ENCODE results near the gene LITAF. TPM values are rescaled to one million over a fixed set of nuclear protein-coding genes. Genes with fewer than 3 reads are reported as not detected.

LITAF gene
- total RNA-seq, 1 donor from 2014 or later: 281 TPM

DNA sequence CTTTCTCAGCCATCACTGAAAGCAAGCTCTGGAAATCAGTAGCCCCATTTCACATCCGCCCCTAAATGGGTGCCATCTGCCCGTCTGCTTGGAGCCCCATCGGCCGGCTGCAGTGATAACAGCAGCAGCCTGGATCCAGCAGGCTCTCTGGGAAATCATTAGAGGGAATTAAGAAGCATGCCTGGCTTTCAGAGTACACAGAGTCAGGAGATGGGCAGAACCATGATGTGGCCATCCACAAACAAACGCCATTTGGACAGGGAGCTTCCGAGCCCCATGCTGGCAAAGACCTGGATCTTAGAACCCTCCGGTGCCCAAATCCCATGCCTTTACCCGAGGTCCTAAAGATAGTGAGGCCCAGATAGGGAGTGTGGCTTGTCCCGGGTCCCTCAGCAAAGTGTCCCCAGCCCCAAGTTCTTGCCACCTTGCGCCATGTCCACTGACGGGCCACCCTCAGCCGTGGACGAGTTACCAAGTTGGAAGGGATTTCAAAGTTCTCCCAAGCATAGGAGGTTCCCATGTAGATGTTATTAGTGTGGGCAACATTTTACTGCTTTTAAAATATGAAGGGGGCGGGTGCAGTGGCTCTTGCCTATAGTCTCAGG, 1.0 kb upstream of the LITAF start:
- H3K27ac ChIP-seq: peak overlapping the region; percentile 91
- H3K4me1 ChIP-seq: peaks cover 41% of the 10 kb centered on the region
- DNase-seq: peak; percentile 29
- peak overlapping the region; percentile 69 for H3K4me3 ChIP-seq
- no peak for ATAC-seq
- TF ChIP-seq, protein P1, sequence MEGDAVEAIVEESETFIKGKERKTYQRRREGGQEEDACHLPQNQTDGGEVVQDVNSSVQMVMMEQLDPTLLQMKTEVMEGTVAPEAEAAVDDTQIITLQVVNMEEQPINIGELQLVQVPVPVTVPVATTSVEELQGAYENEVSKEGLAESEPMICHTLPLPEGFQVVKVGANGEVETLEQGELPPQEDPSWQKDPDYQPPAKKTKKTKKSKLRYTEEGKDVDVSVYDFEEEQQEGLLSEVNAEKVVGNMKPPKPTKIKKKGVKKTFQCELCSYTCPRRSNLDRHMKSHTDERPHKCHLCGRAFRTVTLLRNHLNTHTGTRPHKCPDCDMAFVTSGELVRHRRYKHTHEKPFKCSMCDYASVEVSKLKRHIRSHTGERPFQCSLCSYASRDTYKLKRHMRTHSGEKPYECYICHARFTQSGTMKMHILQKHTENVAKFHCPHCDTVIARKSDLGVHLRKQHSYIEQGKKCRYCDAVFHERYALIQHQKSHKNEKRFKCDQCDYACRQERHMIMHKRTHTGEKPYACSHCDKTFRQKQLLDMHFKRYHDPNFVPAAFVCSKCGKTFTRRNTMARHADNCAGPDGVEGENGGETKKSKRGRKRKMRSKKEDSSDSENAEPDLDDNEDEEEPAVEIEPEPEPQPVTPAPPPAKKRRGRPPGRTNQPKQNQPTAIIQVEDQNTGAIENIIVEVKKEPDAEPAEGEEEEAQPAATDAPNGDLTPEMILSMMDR (IDR thresholded peaks at IDR 0.05): no peak
- no peaks in the 10 kb centered on the region for H3K9me3 ChIP-seq
- intact Hi-C loops (cut with DNase I): no loop called here
- H3K27me3 ChIP-seq (ENCODE audit: low read depth): no peaks in the 10 kb centered on the region
- H3K36me3 ChIP-seq: no peaks in the 10 kb centered on the region

DNA sequence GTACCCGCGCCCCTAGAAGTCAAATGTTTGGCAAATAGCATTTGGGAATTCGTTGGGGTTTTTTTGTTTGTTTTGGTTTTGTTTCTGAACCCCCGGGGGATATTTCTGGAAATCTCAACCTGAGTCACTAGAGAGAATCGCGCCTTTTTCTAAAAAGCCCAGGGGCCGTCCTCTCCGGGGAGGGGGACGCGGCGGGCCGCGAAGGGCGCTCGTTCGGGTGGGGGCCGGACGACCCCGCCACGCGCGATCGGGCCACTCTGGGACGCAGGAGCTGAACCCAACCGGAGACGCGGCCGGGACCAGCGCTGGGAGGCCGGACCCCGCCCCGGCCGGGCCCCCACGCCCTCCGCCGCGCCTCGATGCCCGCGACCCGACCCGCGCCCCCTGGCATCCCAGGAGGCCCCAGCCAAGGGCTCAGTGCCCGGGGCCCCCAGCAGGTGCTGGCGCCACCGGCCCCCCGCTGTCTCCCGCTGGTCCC, 302 bp downstream of the LITAF start:
- peak; percentile 37 to 52 for ATAC-seq

DNA sequence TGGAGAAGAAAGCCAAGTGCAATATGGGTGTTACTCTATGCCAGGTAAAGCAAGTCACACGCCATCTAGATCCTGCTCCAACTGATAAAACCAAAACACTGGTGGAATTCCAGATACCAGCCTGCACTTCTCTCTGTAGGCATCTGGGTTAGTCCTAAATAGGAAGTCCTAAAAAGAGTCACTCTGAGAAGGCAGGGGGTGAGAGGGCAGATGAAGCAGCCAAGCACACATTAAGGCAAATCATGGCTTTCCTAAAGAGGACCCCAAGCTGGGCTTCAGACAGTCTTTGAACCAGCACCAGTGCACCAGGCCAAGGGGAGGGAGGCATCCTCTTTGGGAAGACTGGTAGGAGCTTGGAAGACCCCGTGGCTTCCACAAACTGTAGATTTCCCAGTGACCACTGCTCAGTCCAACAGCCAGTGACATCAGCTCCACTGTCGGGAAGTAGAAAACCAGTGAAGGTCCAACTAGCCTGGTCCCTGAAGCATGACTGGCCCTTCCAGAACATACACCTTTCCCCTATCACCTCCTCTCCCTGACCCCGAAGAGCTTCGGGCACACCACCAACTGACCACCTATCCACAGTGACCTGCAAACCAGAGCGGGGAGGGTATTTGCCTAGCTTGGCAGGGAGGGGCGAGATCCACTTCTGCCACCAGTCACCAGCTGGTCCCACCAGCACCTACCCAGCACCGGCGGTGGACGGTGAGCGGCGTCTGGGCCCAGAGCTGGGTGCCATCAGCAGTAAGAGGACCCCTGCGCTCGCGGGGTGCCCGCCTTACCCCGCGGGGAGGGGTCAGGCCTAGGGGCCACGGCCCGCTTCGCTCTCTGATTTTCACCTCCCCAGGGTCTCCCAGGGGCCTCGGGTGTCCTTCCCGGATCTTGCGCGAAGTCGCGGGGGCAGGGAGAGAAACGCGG, 1.0 kb downstream of the LITAF start:
- Histone ChIP-seq H3K27ac (peak overlapping the region; percentile 91), H3K36me3 (no peaks in the 10 kb centered on the region), H3K27me3 (ENCODE audit: low read depth) (no peaks in the 10 kb centered on the region), H3K9me3 (no peaks in the 10 kb centered on the region), H3K4me1 (peaks cover 61% of the 10 kb centered on the region), H3K4me3 (peak overlapping the region; percentile 69)
- TF ChIP-seq, protein P1 (IDR thresholded peaks at IDR 0.05): no peak
- ATAC-seq (peak; percentile 28 to 29), DNase-seq (peak; percentile 56)
- intact Hi-C loops (cut with DNase I): no loop called here

More for the DNA sequence above, 302 bp downstream of the LITAF start:
- intact Hi-C loops (cut with DNase I): no loop called here
- DNase-seq: no peak
- Histone ChIP-seq H3K27me3 (ENCODE audit: low read depth) (no peaks in the 10 kb centered on the region), H3K36me3 (no peaks in the 10 kb centered on the region), H3K9me3 (no peaks in the 10 kb centered on the region), H3K27ac (peak overlapping the region; percentile 91), H3K4me3 (peak overlapping the region; percentile 69), H3K4me1 (peaks cover 54% of the 10 kb centered on the region)
- TF ChIP-seq, protein P1 (IDR thresholded peaks at IDR 0.05): no peak

DNA sequence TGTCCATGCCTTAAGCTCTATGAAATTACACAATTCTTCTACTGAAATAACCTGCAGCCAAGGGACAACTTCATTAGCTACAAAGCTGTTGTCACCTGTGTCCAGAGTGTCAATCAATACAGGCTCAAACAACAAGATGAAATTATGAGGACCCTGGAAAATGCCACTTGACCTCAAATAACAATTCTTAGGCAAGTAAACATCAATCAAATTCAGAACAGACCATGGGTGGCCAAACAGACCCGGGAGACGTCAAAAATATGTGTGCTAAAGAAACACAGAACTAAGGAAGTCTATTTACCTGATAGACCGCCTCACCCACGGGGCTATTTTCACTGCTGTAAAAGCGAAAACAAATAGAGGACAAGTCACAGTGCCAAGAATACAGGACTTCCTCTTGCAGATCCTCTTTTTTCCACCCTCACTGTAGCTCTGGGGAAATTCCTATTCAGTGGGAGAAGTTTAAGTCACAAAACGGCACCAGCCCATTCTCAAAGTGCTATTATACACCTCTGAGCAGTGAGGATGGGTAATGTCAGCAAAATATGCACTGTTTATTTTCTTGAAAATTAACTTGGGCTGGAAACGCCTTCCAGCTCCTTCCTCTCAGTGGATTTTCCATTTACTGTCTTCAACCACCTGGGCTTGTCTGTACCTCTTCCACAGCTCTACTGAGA, 2.7 kb downstream of the LITAF start:
- H3K27me3 ChIP-seq (ENCODE audit: low read depth): no peaks in the 10 kb centered on the region
- H3K4me3 ChIP-seq: peak overlapping the region; percentile 69
- TF ChIP-seq, protein P1 (IDR thresholded peaks at IDR 0.05): no peak
- no peaks in the 10 kb centered on the region for H3K36me3 ChIP-seq
- H3K27ac ChIP-seq: peak overlapping the region; percentile 91
- ATAC-seq (peak; percentile 26 to 43), DNase-seq (peak; percentile 45)
- peaks cover 75% of the 10 kb centered on the region for H3K4me1 ChIP-seq
- intact Hi-C loops (cut with DNase I): no loop called here
- H3K9me3 ChIP-seq: no peaks in the 10 kb centered on the region

DNA sequence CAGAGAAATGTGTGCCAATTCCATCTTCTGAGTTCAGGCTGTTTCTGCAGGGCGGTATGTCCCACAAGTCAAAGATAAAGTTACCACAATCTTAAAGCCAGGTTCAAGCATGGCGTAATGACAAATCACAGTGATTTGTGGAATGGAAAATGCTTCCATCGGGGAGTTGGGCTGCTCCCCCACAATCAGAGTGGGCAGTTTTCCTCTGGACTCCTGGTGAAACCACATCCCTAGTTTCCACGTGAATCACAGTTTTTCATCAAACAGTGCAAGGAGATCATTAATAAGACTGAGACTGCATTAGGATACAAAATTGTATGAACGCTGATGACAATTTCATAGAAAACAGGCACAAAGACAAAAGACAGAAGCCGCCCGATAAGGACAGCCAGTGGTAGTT, 3.6 kb downstream of the LITAF start:
- TF ChIP-seq, protein P1 (IDR thresholded peaks at IDR 0.05): no peak
- Histone ChIP-seq H3K27ac (no peak overlapping the region), H3K36me3 (peaks cover 3% of the 10 kb centered on the region), H3K4me3 (peak overlapping the region; percentile 69), H3K9me3 (no peaks in the 10 kb centered on the region), H3K4me1 (peaks cover 82% of the 10 kb centered on the region), H3K27me3 (ENCODE audit: low read depth) (no peaks in the 10 kb centered on the region)
- DNase-seq (no peak), ATAC-seq (no peak)
- intact Hi-C loops (cut with DNase I): no loop called here

Data from lower lobe of right lung (tissue), 2 donors.